ENCODE results near the gene PER2.
A peak's percentile ranks its signal among the peaks of the same experiment; 100 is the strongest.
"Not testable (repeated sequence)": the region's sequence is repeated elsewhere in the genome, so short reads cannot be mapped to it uniquely, and the experiment has no call there.

The PER2 gene, protein sequence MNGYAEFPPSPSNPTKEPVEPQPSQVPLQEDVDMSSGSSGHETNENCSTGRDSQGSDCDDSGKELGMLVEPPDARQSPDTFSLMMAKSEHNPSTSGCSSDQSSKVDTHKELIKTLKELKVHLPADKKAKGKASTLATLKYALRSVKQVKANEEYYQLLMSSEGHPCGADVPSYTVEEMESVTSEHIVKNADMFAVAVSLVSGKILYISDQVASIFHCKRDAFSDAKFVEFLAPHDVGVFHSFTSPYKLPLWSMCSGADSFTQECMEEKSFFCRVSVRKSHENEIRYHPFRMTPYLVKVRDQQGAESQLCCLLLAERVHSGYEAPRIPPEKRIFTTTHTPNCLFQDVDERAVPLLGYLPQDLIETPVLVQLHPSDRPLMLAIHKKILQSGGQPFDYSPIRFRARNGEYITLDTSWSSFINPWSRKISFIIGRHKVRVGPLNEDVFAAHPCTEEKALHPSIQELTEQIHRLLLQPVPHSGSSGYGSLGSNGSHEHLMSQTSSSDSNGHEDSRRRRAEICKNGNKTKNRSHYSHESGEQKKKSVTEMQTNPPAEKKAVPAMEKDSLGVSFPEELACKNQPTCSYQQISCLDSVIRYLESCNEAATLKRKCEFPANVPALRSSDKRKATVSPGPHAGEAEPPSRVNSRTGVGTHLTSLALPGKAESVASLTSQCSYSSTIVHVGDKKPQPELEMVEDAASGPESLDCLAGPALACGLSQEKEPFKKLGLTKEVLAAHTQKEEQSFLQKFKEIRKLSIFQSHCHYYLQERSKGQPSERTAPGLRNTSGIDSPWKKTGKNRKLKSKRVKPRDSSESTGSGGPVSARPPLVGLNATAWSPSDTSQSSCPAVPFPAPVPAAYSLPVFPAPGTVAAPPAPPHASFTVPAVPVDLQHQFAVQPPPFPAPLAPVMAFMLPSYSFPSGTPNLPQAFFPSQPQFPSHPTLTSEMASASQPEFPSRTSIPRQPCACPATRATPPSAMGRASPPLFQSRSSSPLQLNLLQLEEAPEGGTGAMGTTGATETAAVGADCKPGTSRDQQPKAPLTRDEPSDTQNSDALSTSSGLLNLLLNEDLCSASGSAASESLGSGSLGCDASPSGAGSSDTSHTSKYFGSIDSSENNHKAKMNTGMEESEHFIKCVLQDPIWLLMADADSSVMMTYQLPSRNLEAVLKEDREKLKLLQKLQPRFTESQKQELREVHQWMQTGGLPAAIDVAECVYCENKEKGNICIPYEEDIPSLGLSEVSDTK (N-terminal part only)

DNA sequence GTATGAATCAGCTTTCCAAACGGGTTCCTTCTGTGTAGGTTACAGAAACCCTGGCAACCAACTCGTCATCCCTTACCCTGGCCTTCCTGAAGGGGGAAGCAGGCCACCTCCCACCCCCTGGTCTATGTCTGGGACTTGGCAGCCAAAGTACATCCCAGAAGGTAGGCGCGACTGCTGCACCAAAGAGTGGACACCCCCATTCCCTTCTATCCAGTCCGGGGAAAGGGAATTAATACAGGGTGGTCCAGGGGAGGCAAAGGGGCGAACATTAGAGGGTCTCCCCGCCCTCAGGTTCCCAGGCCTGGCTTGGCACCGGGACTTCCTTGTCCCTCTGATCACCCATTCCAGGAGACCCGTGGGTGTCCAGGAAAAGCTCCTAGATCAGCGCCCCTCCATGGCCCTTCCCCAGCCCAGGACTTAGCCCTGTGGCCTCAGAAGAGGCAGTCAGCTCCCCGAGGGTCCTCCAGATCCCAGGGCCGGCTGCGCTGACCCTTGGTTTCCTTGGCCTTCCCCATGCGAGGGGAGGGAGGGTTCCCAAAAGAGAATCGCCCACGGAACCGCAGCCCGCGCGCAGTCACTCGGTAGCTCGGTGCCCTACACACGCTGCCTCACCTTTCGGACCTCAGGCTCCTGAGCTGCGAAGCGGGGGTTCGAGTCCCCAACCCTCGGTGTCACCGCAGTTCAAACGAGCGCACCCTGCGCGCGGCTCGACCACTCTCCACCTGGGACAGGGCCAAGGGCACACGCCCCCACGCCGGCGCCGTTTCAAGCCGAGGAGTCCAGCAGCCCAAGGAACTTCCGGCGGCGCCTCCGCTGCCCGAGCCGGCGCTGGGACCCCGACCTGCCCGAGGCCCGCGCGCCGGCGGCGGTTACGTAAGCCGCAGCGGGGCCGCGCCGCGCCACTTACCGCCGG is at the start of gene PER2:
Gene PER2, minus strand, starts transcription at position 874 of the 913 bp plus-strand sequence. CDS start 10,674 bp downstream, outside the sequence.
- peak; percentile 20 for DNase-seq

DNA sequence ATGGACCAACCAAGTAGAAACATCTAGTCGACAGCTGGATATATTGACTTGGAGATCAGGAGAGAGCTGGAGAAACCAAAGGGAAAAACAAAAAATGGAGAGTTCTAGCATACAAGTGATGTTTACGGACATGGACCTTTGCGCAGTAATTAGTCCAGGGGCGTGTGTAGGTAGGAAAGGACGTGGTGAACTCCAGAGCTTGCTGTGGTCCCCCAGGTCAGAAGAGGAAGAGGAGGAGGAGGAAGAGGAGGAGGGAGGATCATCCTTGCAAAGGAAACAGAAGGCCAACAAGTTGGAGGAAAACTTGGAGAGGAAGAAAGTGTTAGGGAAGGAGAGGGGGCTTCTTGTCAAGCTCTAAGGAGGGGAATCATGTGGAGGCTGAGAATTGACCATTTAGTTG is 49.4 kb upstream of the PER2 start:
- no peak for DNase-seq

DNA sequence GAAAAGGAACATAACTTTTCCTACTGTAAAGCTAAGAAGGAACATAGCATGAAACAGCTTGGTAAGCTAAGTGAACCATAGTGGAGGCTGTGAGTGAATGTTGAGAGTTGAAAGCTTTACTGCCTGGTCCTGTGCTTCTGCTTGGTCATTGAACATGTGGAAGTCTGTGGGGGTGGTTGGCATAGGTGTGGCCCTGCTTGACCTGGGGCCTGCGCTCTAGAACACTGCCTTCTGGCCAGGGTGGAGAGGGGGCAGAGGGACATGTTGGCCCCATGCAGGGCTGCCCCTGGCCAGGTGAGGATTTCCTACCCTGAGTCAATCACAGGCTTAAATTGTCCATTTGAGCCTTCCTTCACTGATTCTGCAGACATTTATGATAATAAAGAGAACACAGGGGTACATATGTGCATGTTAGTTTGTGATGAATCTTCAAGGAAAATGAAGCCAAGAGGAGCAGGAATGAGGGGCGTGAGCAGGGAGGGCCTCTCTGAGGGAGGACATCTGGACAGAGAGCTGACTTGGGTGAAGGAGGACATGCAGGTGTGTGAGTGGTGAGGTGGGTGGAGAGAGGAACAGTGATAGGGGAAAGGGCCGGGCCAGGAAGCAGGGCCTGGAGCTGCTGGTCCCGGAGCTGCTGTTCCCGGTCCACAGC is 48.5 kb upstream of the PER2 start:
- DNase-seq = no peak

DNA sequence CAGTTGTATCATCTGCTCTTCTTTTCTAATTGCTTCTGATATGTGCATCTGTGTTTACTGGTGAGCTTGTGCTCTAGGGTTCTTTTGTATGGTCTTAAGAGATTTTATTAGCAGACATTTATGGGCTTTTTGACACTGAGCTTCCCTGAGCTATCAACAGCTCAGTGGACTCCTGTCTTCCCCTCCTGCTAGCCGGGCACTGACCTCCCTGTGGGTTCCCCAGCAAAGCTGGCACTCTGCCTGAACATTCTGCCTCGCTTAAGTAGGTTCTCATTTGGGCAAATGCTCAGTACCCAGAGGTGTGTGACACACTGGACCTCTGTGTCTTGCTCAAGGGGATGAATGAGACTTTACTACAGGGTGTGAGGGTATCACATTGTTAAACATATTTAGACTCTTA is 47.7 kb upstream of the PER2 start:
- DNase-seq = no peak

DNA sequence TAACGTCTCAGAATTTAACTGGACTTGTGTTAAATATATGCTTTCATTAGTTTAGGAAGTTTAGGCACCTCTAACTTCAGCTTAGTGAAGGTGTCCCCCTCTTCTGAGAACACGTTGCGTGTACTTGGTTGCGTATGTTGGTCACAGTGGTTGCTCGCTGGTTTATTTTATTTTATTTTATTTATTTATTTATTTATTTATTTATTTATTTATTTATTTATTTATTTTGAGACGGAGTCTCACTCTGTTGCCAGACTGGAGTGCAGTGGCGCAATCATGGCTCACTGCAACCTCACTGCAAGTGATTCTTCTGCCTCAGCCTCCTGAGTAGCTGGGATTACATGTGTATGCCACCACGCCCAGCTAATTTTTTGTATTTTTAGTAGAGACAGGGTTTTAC is 47.2 kb upstream of the PER2 start:
- DNase-seq = not testable (repeated sequence)

DNA sequence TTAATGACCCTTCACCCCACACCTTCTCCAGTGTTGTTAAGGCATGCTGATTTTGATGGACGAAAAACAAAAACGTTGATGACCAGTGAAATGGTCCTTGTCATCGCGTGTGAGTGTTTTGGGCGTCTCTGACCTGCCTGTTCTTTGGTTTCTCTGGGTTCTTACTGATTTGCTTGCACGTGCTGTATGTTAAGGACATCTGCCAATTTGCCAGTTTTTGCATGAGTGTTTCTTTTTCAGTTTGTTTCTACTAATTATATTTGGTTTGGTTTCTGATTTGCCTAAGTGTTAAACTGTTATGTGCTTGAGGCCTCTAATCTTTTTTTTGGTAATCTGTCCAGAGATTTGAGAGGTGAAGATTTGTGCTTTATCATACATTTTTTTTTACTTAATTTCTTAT is 46.5 kb upstream of the PER2 start:
- no peak for DNase-seq

DNA sequence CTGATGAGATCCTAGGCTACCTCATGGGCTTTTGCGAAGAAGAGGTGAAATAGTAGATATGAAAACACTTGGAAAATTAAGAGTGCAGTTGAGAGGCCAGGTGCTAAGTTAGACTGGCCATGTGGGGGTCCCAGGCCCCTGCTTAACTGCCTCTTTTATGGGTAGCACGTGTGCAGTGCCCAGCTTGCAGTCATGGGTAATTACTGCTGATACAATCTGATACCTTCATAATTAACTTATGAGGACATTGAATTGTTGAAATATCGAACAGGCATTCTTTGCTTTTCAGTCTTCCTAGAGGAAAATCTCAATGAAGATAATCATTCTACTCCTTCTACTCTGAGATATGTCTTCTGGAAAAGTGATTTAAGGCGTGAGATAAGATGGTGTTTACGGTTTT is 43.5 kb upstream of the PER2 start:
- DNase-seq = no peak

DNA sequence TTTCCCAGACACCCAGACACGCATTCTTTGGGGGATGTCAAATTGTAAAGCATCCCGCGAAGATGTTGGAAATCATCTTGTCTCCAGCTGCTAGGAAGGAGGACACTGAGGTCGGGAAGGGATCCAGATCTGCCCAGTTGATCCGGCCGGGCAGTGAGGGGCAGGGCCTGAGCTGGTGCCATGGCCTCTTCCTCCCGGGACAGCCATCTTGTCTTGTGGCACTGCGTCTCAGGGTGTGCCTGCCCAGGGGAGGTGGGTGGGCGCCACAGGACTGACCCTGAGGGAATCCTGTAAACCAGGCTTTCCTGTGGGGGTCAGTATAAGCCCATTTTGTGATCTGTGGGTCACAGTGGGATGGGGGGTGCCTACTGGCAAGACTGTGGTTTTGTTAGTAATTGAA is 42.0 kb upstream of the PER2 start:
- DNase-seq = no peak

DNA sequence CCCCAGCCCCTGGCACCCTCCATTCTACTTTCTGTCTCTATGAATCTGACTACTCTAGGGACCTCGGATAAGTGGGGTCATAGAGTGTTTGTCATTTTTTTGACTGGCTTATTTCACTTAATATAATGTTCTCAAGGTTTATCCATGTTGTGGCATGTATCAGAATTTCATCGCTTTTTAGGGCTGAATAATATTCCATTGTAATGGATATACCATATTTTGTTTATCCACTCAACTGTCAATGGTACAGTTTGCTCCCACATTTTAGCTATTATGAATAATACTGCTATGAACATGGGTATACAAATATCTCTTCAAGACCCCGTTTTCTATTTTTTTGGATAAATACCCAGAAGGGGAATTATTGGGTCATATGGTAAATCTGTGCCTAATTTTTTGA is 39.3 kb upstream of the PER2 start:
- no peak for DNase-seq

DNA sequence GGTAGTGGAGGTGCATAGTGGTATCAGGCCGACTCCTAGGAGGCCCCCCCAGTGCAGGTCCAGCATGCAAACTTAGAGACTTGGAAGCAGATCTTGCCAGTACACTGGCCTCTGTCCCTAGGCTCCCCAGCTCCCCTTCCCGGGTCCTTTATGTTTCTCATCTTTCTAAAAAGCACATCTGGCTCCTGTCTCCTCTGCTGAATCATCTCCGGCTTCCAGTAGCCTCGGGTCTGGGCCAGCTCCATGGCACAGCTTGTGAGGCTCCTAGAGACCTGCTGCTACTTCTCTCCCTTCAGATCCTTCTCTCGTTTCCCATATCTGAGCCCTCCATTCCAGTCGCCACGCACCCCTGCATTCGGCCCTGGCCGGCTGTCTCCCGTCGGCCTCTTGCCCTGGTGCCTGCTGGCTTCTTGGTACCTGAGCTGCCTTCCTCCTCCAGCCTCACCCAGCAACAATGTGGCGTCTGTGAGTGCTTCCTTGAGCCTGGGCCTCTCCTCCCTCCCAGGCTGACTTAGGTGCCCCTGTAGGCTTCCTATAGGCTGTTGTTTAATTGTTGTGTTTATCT is 38.5 kb upstream of the PER2 start:
- no peak for DNase-seq

DNA sequence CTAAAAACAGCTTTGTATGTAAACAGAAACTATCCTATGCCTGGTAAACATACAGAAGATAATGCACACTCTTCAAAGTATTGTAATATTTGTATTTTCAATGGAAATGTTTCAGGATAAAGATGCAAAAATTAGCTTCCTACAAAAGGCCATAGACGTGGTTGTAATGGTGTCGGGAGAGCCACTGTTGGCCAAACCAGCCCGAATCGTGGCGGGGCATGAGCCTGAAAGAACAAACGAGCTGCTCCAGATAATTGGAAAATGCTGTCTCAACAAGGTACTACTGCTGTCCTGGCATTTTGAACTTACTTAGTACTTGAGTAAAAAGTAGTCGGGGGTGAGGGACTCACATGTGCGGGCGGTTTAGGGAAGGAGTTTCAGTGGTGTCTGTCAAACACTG is 37.3 kb upstream of the PER2 start:
- no peak for DNase-seq

DNA sequence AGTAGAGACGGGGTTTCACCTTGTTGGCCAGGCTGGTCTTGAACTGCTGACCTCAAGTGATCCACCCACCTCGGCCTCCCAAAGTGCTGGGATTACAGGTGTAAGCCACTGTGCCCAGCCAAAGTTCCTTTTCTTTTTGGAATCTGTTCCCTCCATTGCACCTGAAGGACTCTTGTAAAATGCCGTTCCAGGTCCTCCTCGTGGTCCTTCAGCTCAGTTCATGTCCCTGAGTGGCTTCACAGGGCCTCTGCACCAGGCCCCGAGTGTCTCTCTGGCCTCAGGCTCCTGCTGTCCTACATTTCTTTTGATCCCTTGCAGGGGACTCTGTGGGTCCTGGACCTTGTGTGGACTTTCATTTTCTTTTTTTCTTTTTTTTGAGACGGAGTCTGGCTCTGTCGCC is 35.8 kb upstream of the PER2 start:
- not testable (repeated sequence) for DNase-seq

DNA sequence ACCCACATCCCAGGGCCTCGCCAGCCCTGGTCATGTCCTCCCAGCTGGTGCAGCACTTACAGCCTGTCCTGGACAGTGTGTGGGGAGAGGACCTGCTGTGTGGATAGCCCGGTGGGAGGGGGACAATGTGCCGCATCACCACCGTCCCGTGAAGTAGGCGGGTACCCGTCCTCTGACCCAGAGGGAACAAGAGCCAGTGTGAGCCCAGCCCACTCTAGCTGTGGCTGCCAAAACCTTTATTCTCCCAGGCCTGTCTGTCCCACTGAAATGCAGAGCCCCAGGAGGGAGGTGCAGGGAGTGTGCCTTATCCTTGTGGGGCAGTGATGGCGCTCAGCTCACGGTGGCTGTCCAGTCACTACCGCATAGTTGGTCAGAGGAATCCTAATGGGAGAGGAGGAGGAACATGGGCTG is 33.6 kb upstream of the PER2 start:
- no peak for DNase-seq

DNA sequence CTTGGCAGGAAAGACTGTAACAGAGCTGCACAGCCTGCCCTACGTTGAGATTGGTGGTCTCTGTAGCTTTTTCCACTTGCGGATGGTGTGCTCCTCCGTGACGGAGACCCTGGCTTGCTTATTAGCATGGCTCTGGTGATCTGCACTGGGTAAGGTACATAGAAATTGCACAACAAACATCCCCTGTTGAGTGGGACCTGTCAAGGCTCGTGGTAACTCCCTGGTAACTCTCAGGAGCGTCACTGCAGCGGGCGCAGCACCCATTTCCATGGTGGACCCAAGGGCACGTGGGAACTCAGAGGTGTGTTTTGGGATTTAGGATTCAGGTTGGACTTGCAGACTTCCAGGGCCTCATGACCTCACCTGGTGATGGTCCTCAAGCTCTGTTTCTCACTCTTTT is 33.1 kb upstream of the PER2 start:
- DNase-seq = no peak

DNA sequence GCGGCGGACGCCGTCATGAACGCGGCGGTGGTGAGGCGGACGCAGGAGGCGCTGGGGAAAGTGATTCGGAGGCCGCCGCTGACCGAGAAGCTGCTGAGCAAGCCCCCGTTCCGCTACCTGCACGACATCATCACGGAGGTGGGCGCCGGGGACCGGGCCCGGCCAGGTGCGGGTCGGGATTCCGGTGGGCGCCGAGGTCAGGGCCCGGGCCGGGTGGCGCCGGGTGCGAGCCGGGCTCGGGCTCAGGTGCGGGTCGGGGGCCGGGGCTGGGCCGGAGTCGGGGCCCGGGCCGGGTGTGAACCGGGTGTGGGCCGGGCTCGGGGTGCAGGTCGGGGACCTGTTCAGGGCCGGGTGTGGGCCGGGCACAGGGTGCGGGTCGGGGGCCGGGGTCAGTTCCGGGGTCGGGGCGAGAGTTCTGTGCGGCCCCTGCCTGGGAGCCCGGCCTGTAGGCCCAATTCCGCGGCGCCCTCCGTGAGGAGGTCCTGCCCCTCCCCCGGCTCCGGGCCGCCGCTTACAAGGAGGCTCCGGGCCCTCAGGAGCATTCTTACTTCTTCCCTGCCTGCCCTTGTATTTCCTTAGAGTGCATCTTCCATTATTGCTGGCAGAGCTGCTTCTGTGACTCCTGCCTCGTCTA is 32.4 kb upstream of the PER2 start:
- DNase-seq = peak; percentile 10

DNA sequence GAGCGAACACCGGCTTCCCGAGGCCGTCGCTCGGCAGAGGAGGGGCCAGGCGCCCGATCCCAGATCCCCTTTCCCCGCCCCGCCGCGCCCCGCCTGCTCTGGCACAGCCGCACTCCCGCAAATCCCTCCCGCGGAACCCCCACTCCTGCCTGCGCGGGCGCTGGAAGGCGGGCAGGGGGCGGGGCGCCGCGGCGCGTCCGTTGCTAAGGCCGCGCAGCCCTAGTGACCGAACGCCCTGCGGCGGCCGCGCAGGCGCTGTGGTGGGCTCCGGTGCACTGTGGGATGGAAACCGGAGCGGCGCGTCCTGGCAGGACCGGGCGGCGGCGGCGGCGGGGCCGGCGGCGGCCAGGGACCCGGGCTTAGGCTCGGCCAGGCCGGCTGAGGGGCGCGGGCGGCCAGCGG is 31.8 kb upstream of the PER2 start, which contains the start of gene TRAF3IP1:
Gene TRAF3IP1, plus strand, starts transcription at position 273 of the 402 bp plus-strand sequence. CDS start 145 bp downstream, outside the sequence.
- peak; percentile 90 for DNase-seq

DNA sequence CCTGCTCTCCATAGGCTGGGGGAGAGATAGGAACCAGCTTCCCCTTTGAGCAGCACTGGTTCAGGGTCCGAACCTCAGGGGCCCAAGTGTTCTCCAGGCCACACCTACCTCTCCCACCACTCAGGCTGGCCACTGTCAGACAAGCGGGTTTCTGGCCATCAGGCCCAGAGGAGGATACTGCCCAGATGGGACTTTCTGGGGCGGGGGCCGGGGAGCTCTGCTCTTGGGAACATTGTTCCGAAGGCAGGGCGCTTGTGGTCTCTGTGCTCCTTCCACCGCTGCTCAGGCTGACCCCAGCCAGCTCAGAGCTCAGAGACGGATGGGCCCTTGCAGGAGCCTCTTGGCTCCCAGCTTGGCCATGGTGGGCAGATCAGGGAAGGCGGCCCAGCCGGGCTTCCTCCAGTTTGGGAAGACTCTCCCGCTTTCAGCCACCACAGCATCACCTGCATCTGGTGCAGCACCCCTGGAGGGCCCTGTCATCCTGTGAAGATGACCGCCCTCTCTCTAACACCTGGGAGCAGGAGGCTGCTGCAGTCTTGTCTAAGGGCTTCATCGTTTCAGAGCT is 26.7 kb upstream of the PER2 start:
- DNase-seq = no peak

DNA sequence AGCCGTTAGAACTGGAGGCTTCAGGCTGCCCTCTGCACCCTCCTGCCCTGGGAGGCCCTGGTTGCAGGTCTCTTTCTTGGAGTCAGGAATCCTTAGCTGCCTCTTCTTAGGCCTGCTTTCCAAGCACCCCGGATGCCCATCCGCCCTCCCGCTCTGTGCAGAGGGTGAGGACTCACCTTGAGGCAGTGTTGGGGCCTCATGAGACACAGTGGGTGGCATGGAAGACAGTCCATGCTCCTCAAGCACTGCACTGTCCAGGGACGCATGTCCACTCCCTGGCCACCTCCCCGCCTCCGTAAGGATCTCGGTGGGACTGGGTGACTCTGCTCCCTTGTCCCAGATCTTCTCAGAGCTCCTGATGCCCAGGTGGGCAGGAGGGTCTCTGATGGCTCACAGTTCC is 26.2 kb upstream of the PER2 start:
- DNase-seq = no peak

DNA sequence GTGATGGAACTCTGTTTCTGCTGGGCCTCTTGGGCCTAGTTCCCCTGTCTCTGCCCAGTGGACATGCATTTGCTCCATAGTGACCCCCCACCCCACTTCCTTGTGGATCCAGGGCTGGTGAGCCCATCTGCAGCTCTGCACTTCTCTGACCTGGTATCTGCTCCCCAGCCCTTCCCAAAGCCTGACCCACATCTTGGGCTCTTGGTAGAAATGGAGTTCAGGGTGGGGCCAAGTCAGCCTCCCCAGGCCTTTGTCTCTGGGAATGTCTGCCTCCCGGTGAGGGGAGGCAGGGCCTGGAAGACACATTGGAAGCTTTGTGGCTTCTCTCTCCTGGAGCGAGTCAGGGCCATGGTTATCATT is 25.6 kb upstream of the PER2 start:
- no peak for DNase-seq

DNA sequence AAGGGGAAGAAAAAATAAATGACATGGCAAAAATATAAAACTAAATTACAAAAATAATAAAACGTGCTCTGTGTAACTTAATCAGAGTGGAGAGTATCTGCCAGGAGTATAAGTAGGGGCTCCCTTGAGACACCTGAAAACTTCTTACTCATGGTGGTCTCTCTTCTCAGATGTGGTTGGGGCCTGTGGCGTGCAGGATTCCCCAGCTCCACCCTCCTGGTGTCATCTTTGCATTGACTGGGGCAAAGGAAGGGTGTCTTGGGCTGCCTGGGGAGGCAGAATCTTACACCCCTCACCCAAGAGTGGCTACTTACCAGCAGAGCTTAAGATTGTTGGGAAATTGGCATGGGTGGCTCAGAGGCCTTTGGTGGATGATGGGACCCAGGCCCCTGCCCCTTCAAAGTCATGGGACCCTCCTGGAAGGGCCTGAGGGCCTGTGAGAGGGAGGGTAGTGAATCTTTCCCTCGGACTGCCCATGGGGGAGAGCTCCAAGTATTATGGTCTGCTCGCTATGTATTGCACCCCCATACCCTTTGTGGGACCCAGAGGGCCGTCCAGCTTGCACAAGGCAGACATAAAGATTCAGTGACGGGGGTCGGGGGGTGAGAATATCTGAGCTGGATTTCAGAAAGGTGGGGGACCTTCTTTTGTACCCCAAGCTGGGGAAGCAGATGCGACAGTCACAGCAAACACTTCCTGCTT is 25.0 kb upstream of the PER2 start:
- DNase-seq = no peak
